Uterus (tissue), 2 donors: ENCODE measurements around the gene SHFL.

Source experiments
- CTCF ChIP-seq, 4 experiments: fragments of 200-600 bp in 2 of 4; fragments of 450-650 bp in 2 of 4; sonication (generic) in 2 of 4; IDR thresholded peaks; one replicate each; pipeline ENCODE4 v1.5.1; 2016 to 2019; ENCODE audit warnings: antibody characterized with exemption in 4 of 4, mild to moderate bottlenecking in 2 of 4, moderate library complexity in 1 of 4
- POLR2A ChIP-seq, 2 donors: fragments of 450-650 bp; IDR thresholded peaks; one replicate each; pipeline ENCODE4 v1.6.1; 2016; ENCODE audit warnings: antibody characterized with exemption in 2 of 2, mild to moderate bottlenecking in 1 of 2, moderate library complexity in 1 of 2

GRCh38 chr19:10100163-10100785 lies 14.2 kb downstream of the SHFL start:
- no peak for TF ChIP-seq CTCF (IDR thresholded peaks at IDR 0.05)
- no peak for TF ChIP-seq POLR2A (IDR thresholded peaks at IDR 0.05)
